ENCODE results near the gene NT5C1A. TPM values are rescaled to one million over a fixed set of nuclear protein-coding genes. Genes with fewer than 3 reads are reported as not detected.

Gene NT5C1A
- polyA plus RNA-seq, 1 donor from 2014 or later, result not detected

GRCh38 chr1:39668894-39669293, 3.0 kb downstream of the NT5C1A start:
- no peak overlapping the region for H3K27ac ChIP-seq (ENCODE audit: low read length)
- H3K27me3 ChIP-seq (ENCODE audit: insufficient read depth, low read depth, low read length), result peaks cover 51% of the 10 kb centered on the region
- H4K20me1 ChIP-seq (ENCODE audit: insufficient read depth), result no peaks in the 10 kb centered on the region
- no peak overlapping the region for H3K4me2 ChIP-seq (ENCODE audit: low read length)
- H2AFZ ChIP-seq (ENCODE audit: low read depth, low read length), result no peak overlapping the region
- no peak for TF ChIP-seq EZH2 (IDR thresholded peaks at IDR 0.05; ENCODE audit: borderline replicate concordance, insufficient read depth, low read length, poor library complexity, severe bottlenecking)
- no peak overlapping the region for H3K4me3 ChIP-seq (ENCODE audit: low read length)
- no peaks in the 10 kb centered on the region for H3K9me2 ChIP-seq (ENCODE audit: insufficient read depth, low read length)
- H3K9me3 ChIP-seq (ENCODE audit: low read length), result no peaks in the 10 kb centered on the region
- no peaks in the 10 kb centered on the region for H3F3A ChIP-seq (ENCODE audit: insufficient read depth, low read length, poor library complexity, severe bottlenecking)
- H3K36me3 ChIP-seq (ENCODE audit: insufficient read depth, low read length), result no peaks in the 10 kb centered on the region
- no peak overlapping the region for H3K9ac ChIP-seq (ENCODE audit: low read length)
- no peaks in the 10 kb centered on the region for H3K79me2 ChIP-seq (replicated peaks; ENCODE audit: insufficient read depth, low read length)

GRCh38 chr1:39668111-39668510, 3.8 kb downstream of the NT5C1A start:
- Histone ChIP-seq H2AFZ (ENCODE audit: low read depth, low read length) (no peak overlapping the region), H3K36me3 (ENCODE audit: insufficient read depth, low read length) (no peaks in the 10 kb centered on the region), H3K27me3 (ENCODE audit: insufficient read depth, low read depth, low read length) (peaks cover 45% of the 10 kb centered on the region), H3K9me2 (ENCODE audit: insufficient read depth, low read length) (no peaks in the 10 kb centered on the region), H3K27ac (ENCODE audit: low read length) (no peak overlapping the region), H4K20me1 (ENCODE audit: insufficient read depth) (no peaks in the 10 kb centered on the region), H3K9me3 (ENCODE audit: low read length) (no peaks in the 10 kb centered on the region), H3K4me3 (ENCODE audit: low read length) (no peak overlapping the region), H3K79me2 (replicated peaks; ENCODE audit: insufficient read depth, low read length) (no peaks in the 10 kb centered on the region), H3K4me2 (ENCODE audit: low read length) (no peak overlapping the region), H3F3A (ENCODE audit: insufficient read depth, low read length, poor library complexity, severe bottlenecking) (no peaks in the 10 kb centered on the region), H3K9ac (ENCODE audit: low read length) (no peak overlapping the region)
- TF ChIP-seq TAF1 (IDR thresholded peaks at IDR 0.05; ENCODE audit: low read depth), result no peak
- TF ChIP-seq EZH2 (IDR thresholded peaks at IDR 0.05; ENCODE audit: borderline replicate concordance, insufficient read depth, low read length, poor library complexity, severe bottlenecking), result no peak
- TF ChIP-seq MXI1 (conservative IDR thresholded peaks at IDR 0.05; ENCODE audit: poor library complexity, severe bottlenecking), result no peak
- TF ChIP-seq REST (IDR thresholded peaks at IDR 0.05; ENCODE audit: borderline replicate concordance), result no peak
- TF ChIP-seq RAD21 (conservative IDR thresholded peaks at IDR 0.05), result no peak
- TF ChIP-seq, protein P1, sequence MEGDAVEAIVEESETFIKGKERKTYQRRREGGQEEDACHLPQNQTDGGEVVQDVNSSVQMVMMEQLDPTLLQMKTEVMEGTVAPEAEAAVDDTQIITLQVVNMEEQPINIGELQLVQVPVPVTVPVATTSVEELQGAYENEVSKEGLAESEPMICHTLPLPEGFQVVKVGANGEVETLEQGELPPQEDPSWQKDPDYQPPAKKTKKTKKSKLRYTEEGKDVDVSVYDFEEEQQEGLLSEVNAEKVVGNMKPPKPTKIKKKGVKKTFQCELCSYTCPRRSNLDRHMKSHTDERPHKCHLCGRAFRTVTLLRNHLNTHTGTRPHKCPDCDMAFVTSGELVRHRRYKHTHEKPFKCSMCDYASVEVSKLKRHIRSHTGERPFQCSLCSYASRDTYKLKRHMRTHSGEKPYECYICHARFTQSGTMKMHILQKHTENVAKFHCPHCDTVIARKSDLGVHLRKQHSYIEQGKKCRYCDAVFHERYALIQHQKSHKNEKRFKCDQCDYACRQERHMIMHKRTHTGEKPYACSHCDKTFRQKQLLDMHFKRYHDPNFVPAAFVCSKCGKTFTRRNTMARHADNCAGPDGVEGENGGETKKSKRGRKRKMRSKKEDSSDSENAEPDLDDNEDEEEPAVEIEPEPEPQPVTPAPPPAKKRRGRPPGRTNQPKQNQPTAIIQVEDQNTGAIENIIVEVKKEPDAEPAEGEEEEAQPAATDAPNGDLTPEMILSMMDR (IDR thresholded peaks at IDR 0.05; ENCODE audit: poor library complexity, severe bottlenecking), result no peak
- no peak for TF ChIP-seq POLR2AphosphoS5 (IDR thresholded peaks at IDR 0.05)
- TF ChIP-seq SMC3 (conservative IDR thresholded peaks at IDR 0.05; ENCODE audit: poor library complexity), result no peak
- no peak for TF ChIP-seq EP300 (conservative IDR thresholded peaks at IDR 0.05; ENCODE audit: poor library complexity, severe bottlenecking)

- TF ChIP-seq POLR2AphosphoS5 (IDR thresholded peaks at IDR 0.05), result no peak
- TF ChIP-seq, protein P1 (IDR thresholded peaks at IDR 0.05; ENCODE audit: poor library complexity, severe bottlenecking), result no peak
- no peak for TF ChIP-seq SMC3 (conservative IDR thresholded peaks at IDR 0.05; ENCODE audit: poor library complexity)
- TF ChIP-seq MXI1 (conservative IDR thresholded peaks at IDR 0.05; ENCODE audit: poor library complexity, severe bottlenecking), result no peak
- TF ChIP-seq EP300 (conservative IDR thresholded peaks at IDR 0.05; ENCODE audit: poor library complexity, severe bottlenecking), result no peak
- TF ChIP-seq REST (IDR thresholded peaks at IDR 0.05; ENCODE audit: borderline replicate concordance), result no peak
- TF ChIP-seq TAF1 (IDR thresholded peaks at IDR 0.05; ENCODE audit: low read depth), result no peak
- no peak for TF ChIP-seq RAD21 (conservative IDR thresholded peaks at IDR 0.05)
- TF ChIP-seq EZH2 (IDR thresholded peaks at IDR 0.05; ENCODE audit: borderline replicate concordance, insufficient read depth, low read length, poor library complexity, severe bottlenecking), result no peak
- H4K20me1 ChIP-seq (ENCODE audit: insufficient read depth), result no peaks in the 10 kb centered on the region
- H3K9me2 ChIP-seq (ENCODE audit: insufficient read depth, low read length), result no peaks in the 10 kb centered on the region
- no peak overlapping the region for H3K4me2 ChIP-seq (ENCODE audit: low read length)
- H3K9me3 ChIP-seq (ENCODE audit: low read length), result no peaks in the 10 kb centered on the region
- H2AFZ ChIP-seq (ENCODE audit: low read depth, low read length), result no peak overlapping the region
- H3K9ac ChIP-seq (ENCODE audit: low read length), result no peak overlapping the region
- no peaks in the 10 kb centered on the region for H3K79me2 ChIP-seq (replicated peaks; ENCODE audit: insufficient read depth, low read length)
- H3K27ac ChIP-seq (ENCODE audit: low read length), result no peak overlapping the region
- H3K27me3 ChIP-seq (ENCODE audit: insufficient read depth, low read depth, low read length), result peaks cover 32% of the 10 kb centered on the region
- no peak overlapping the region for H3K4me3 ChIP-seq (ENCODE audit: low read length)
- no peaks in the 10 kb centered on the region for H3K36me3 ChIP-seq (ENCODE audit: insufficient read depth, low read length)
- no peaks in the 10 kb centered on the region for H3F3A ChIP-seq (ENCODE audit: insufficient read depth, low read length, poor library complexity, severe bottlenecking)
These were observed 5.1 kb downstream of the NT5C1A start for GRCh38 chr1:39666772-39667171.
